HL-60 (cell line): ENCODE measurements around the gene SLC22A7.

Experiments
- CTCF ChIP-seq: IDR thresholded peaks from one replicate; pipeline ENCODE4 v1.5.1; 2011; ENCODE audit warnings: low read length, control low read depth, inconsistent platforms; ENCODE audit not compliant: insufficient read depth
- GABPA ChIP-seq: IDR thresholded peaks from 2 replicates; pipeline ENCODE4 v1.6.1; 2012; ENCODE audit warnings: low read depth
- POLR2AphosphoS5 ChIP-seq: IDR thresholded peaks from 2 replicates; pipeline ENCODE4 v1.6.1; 2012; ENCODE audit warnings: low read depth

GRCh38 chr6:43264599-43265145 is 33.4 kb upstream of the SLC22A7 start:
- no peak for TF ChIP-seq CTCF
- no peak for TF ChIP-seq GABPA
- TF ChIP-seq POLR2AphosphoS5: no peak
